H9 (cell line): ENCODE measurements around the gene SHE. TPM values are rescaled to one million over a fixed set of nuclear protein-coding genes. Genes with fewer than 3 reads are reported as not detected.
A peak's percentile ranks its signal among the peaks of the same experiment; 100 is the strongest.

Source experiments
- DNase-seq: peaks from one replicate; pipeline ENCODE4 v3.0.0-alpha.2; 2017
- H2AFZ ChIP-seq: one replicate; pipeline ENCODE4 v1.6.1; 2013; ENCODE audit warnings: mild to moderate bottlenecking, low read length, control low read depth, moderate library complexity
- H2AK5ac ChIP-seq: 2 replicates; pipeline ENCODE4 v1.6.1; 2013; ENCODE audit warnings: low read length, control low read depth, mixed read lengths; ENCODE audit not compliant: insufficient read length
- H2BK120ac ChIP-seq: one replicate; pipeline ENCODE4 v1.6.1; 2013; ENCODE audit warnings: low read depth, mild to moderate bottlenecking, low read length, control low read depth, inconsistent platforms; ENCODE audit not compliant: poor library complexity, severe bottlenecking
- H2BK12ac ChIP-seq: 2 replicates; pipeline ENCODE4 v1.6.1; 2013; ENCODE audit warnings: low read length, control low read depth, mixed read lengths, low read depth; ENCODE audit not compliant: insufficient read length
- H2BK15ac ChIP-seq: 2 replicates; pipeline ENCODE4 v1.6.1; 2013; ENCODE audit warnings: low read depth, low read length, control low read depth
- H2BK20ac ChIP-seq: one replicate; pipeline ENCODE4 v1.6.1; 2013; ENCODE audit warnings: low read depth, mild to moderate bottlenecking, low read length, control low read depth, inconsistent platforms; ENCODE audit not compliant: poor library complexity, severe bottlenecking
- H2BK5ac ChIP-seq: 2 replicates; pipeline ENCODE4 v1.6.1; 2013; ENCODE audit warnings: low read length, control low read depth, mixed read lengths; ENCODE audit not compliant: insufficient read length
- H3K14ac ChIP-seq: 2 replicates; pipeline ENCODE4 v1.6.1; 2013; ENCODE audit warnings: low read length, control low read depth; ENCODE audit not compliant: insufficient read depth
- H3K18ac ChIP-seq: 2 replicates; pipeline ENCODE4 v1.6.1; 2013; ENCODE audit warnings: low read depth, mild to moderate bottlenecking, mixed read lengths, low read length, control low read depth; ENCODE audit not compliant: insufficient read length
- H3K23ac ChIP-seq: 2 replicates; pipeline ENCODE4 v1.6.1; 2013; ENCODE audit warnings: low read length, control low read depth, mixed read lengths, low read depth; ENCODE audit not compliant: insufficient read length
- H3K23me2 ChIP-seq: 2 replicates; pipeline ENCODE4 v1.6.1; 2013; ENCODE audit warnings: low read depth, mild to moderate bottlenecking, mixed read lengths, low read length, control low read depth; ENCODE audit not compliant: insufficient read length, poor library complexity, severe bottlenecking
- H3K27ac ChIP-seq: 2 replicates; pipeline ENCODE4 v1.5.1; 2013; ENCODE audit warnings: low read length, control low read depth, mixed read lengths, low read depth; ENCODE audit not compliant: insufficient read length
- H3K27me3 ChIP-seq: 2 replicates; pipeline ENCODE4 v1.6.1; 2013; ENCODE audit warnings: low read length, control low read depth, inconsistent platforms; ENCODE audit not compliant: insufficient read depth
- H3K4ac ChIP-seq: 2 replicates; pipeline ENCODE4 v1.6.1; 2013; ENCODE audit warnings: low read depth, mild to moderate bottlenecking, control low read depth, inconsistent platforms, low read length, moderate library complexity
- H3K4me1 ChIP-seq: 2 replicates; pipeline ENCODE4 v1.6.1; 2013; ENCODE audit warnings: low read length, control low read depth, inconsistent platforms; ENCODE audit not compliant: insufficient read depth
- H3K4me2 ChIP-seq: 2 replicates; pipeline ENCODE4 v1.6.1; 2013; ENCODE audit warnings: low read length, control low read depth, mixed read lengths; ENCODE audit not compliant: insufficient read length, insufficient read depth
- H3K56ac ChIP-seq: 2 replicates; pipeline ENCODE4 v1.6.1; 2013; ENCODE audit warnings: low read depth, mild to moderate bottlenecking, mixed read lengths, low read length, control low read depth; ENCODE audit not compliant: insufficient read length
- H3K79me1 ChIP-seq: 2 replicates; pipeline ENCODE4 v1.6.1; 2013; ENCODE audit warnings: low read depth, mild to moderate bottlenecking, moderate library complexity, low read length, control low read depth, inconsistent platforms; ENCODE audit not compliant: insufficient read depth, poor library complexity, severe bottlenecking
- H3K79me2 ChIP-seq: 2 replicates; pipeline ENCODE4 v1.6.1; 2013; ENCODE audit warnings: low read length, control low read depth, inconsistent platforms; ENCODE audit not compliant: insufficient read depth
- H3K9ac ChIP-seq: 2 replicates; pipeline ENCODE4 v1.6.1; 2013; ENCODE audit warnings: low read length, control low read depth, mixed read lengths; ENCODE audit not compliant: insufficient read length; ENCODE audit errors: extremely low read depth
- H3K9me3 ChIP-seq: one replicate; pipeline ENCODE4 v1.6.1; 2013; ENCODE audit warnings: low read depth, low read length, inconsistent platforms; ENCODE audit not compliant: control insufficient read depth
- H3T11ph ChIP-seq: one replicate; pipeline ENCODE4 v1.6.1; 2013; ENCODE audit warnings: mild to moderate bottlenecking, low read length, control low read depth, inconsistent platforms
- H4K20me1 ChIP-seq: one replicate; pipeline ENCODE4 v1.6.1; 2013; ENCODE audit not compliant: control insufficient read depth, insufficient read length, insufficient read depth
- H4K5ac ChIP-seq: 2 replicates; pipeline ENCODE4 v1.6.1; 2013; ENCODE audit warnings: low read depth, mild to moderate bottlenecking, mixed read lengths, low read length, control low read depth; ENCODE audit not compliant: insufficient read length
- H4K8ac ChIP-seq: replicated peaks from 2 replicates; pipeline ENCODE4 v1.6.1; 2013; ENCODE audit warnings: low read length, control low read depth, mixed read lengths, low read depth; ENCODE audit not compliant: insufficient read length
- H4K91ac ChIP-seq: 2 replicates; pipeline ENCODE4 v1.6.1; 2013; ENCODE audit warnings: low read depth, mild to moderate bottlenecking, moderate library complexity, mixed read lengths, low read length, control low read depth; ENCODE audit not compliant: insufficient read length
- H3K27ac Mint-ChIP-seq, 3 experiments: 2 replicates in 2 of 3; 3 replicates in 1 of 3; pipeline ENCODE4 v1.8.0; 2020 to 2021; ENCODE audit warnings: mixed read lengths in 3 of 3, mild to moderate bottlenecking in 1 of 3, moderate library complexity in 1 of 3
- H3K27me3 Mint-ChIP-seq: 2 replicates; pipeline ENCODE4 v1.8.0; 2021; ENCODE audit warnings: low read depth, mild to moderate bottlenecking, moderate library complexity, mixed read lengths
- H3K36me3 Mint-ChIP-seq, 3 experiments: 2 replicates in 2 of 3; 3 replicates in 1 of 3; pipeline ENCODE4 v1.8.0; 2020 to 2021; ENCODE audit warnings: low read depth in 3 of 3, mixed read lengths in 3 of 3; ENCODE audit not compliant: insufficient read depth in 1 of 3
- H3K4me1 Mint-ChIP-seq, 2 experiments: 2 replicates each; pipeline ENCODE4 v1.8.0; 2020; ENCODE audit warnings: mixed read lengths in 2 of 2
- H3K4me3 Mint-ChIP-seq, 2 experiments: 2 replicates in 1 of 2; 3 replicates in 1 of 2; pipeline ENCODE4 v1.8.0; 2020 to 2021; ENCODE audit warnings: mild to moderate bottlenecking in 2 of 2, mixed read lengths in 2 of 2, moderate library complexity in 1 of 2
- H3K9me3 Mint-ChIP-seq, 2 experiments: 2 replicates in 1 of 2; 3 replicates in 1 of 2; pipeline ENCODE4 v1.8.0; 2020; ENCODE audit warnings: mild to moderate bottlenecking in 2 of 2, mixed read lengths in 2 of 2, moderate library complexity in 1 of 2
- WGBS: extraction: QIAGEN DNeasy Blood & Tissue Kit; methylation state at CpG from one replicate; pipeline ENCODE4 v1.1.7; 2013; ENCODE audit warnings: missing lambda C conversion rate, low lambda C conversion rate, mixed read lengths; ENCODE audit not compliant: insufficient read length; ENCODE audit errors: extremely low coverage; 5-methylcytosine and 5-hydroxymethylcytosine counted together
- long read RNA-seq: library from polyadenylated mRNA; unstranded; transcript quantifications from one replicate; pipeline ENCODE4 v2.0.0, GENCODE V29; 2020
- total RNA-seq: library from RNA; stranded (reverse); gene quantifications from 2 replicates; pipeline ENCODE4 v1.2.1, GENCODE V29; 2021
- TF ChIP-seq, protein P1 (sequence below): fragments of 200-600 bp; sonication (generic); conservative IDR thresholded peaks from 3 replicates; pipeline ENCODE4 v1.8.0; 2021; ENCODE audit warnings: antibody characterized with exemption, mild to moderate bottlenecking

SHE gene
- 0.35 and 0.48 TPM in 2 replicates for total RNA-seq
- long read RNA-seq, full-length matches to known transcripts: 1 of 1 reads
- long read RNA-seq, partial matches to known transcripts: 0 of 1 reads
- long read RNA-seq, other reads (novel, unspliced or antisense): 0 of 1 reads

DNA sequence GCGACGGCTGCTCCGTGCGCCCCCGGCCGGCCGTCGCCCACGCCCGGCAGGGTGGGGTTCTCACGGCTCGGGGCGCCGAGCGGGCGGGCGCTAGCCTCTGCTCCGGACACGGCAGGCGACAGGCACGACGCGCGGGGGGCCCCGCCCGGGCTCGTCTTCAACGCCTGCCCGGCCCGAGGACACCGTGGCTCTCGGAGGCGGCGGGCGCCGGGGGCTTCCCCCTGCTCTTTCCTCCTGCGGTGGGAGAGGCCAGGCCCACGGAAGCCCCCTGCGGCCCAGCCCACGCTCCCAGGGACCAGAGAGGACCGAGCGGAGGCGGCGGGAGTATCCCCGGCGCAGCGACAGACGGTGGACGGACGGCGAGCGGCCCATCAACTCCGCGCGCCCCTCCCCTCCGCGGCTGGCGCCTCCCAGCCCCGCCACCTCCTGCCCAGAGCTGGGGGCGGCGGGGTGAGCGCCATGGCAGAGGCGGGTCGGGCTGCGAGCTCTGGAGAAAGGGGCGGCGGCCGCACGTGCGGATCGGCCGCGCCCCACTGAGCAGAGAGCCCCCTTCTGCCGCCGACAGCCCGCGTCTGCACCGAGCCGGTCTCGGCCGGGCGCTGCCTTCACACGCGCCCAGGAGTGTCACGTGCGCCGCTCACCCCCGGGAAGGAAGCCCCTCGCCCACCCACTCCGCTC, at the start of gene SHE, which contains the start of gene TDRD10:
Gene SHE (minus strand): TSS at position 347 of the 678 bp plus-strand sequence. CDS start 386 bp downstream, outside the sequence.
Gene TDRD10 (plus strand): TSS at position 154 of the 678 bp plus-strand sequence. CDS start 4,685 bp downstream, outside the sequence.
- Histone ChIP-seq H3K4me1 (no peaks in the 10 kb centered on the region), H2BK12ac (no peak within 1 kb of the TSS), H3K27me3 (peaks cover 42% of the 10 kb centered on the region), H2BK20ac (no peak within 1 kb of the TSS), H4K91ac (no peak within 1 kb of the TSS), H2BK120ac (no peak within 1 kb of the TSS), H3K9me3 (no peaks in the 10 kb centered on the region), H4K20me1 (no peaks in the 10 kb centered on the region), H3K79me2 (no peaks in the 10 kb centered on the region), H2AK5ac (no peak within 1 kb of the TSS), H3K27ac (no peak within 1 kb of the TSS), H3K56ac (no peak within 1 kb of the TSS), H4K5ac (no peak within 1 kb of the TSS), H3K79me1 (no peaks in the 10 kb centered on the region), H2BK5ac (no peak within 1 kb of the TSS), H3K4ac (no peak within 1 kb of the TSS), H2BK15ac (no peak within 1 kb of the TSS), H3K18ac (no peak within 1 kb of the TSS), H2AFZ (no peak within 1 kb of the TSS), H3T11ph (no peak within 1 kb of the TSS), H3K9ac (no peak within 1 kb of the TSS), H4K8ac (no peak within 1 kb of the TSS), H3K23ac (no peak within 1 kb of the TSS), H3K23me2 (peaks cover 3% of the 10 kb centered on the region), H3K14ac (no peak within 1 kb of the TSS), H3K4me2 (peak within 1 kb of the TSS; percentile 37)
- TF ChIP-seq, protein P1, sequence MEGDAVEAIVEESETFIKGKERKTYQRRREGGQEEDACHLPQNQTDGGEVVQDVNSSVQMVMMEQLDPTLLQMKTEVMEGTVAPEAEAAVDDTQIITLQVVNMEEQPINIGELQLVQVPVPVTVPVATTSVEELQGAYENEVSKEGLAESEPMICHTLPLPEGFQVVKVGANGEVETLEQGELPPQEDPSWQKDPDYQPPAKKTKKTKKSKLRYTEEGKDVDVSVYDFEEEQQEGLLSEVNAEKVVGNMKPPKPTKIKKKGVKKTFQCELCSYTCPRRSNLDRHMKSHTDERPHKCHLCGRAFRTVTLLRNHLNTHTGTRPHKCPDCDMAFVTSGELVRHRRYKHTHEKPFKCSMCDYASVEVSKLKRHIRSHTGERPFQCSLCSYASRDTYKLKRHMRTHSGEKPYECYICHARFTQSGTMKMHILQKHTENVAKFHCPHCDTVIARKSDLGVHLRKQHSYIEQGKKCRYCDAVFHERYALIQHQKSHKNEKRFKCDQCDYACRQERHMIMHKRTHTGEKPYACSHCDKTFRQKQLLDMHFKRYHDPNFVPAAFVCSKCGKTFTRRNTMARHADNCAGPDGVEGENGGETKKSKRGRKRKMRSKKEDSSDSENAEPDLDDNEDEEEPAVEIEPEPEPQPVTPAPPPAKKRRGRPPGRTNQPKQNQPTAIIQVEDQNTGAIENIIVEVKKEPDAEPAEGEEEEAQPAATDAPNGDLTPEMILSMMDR: no peak
- DNase-seq: peak; percentile 48
- H3K4me3 Mint-ChIP-seq: peak within 1 kb of the TSS; percentile 55 to 78
- no peak within 1 kb of the TSS; a peak in 1 of 7 replicates for H3K27ac Mint-ChIP-seq
- WGBS: no CpG with 5 or more reads among the region's 90 CpGs
- peaks cover 4% of the 10 kb centered on the region in 2 experiments for H3K4me1 Mint-ChIP-seq
- no peaks in the 10 kb centered on the region for H3K36me3 Mint-ChIP-seq
- H3K27me3 Mint-ChIP-seq: peaks cover 86% of the 10 kb centered on the region
- peaks cover 10 to 11% of the 10 kb centered on the region in 2 experiments; a peak in 4 of 5 replicates for H3K9me3 Mint-ChIP-seq
